Liver (tissue), 3 donors: ENCODE results near the gene ASB13.

Experiments
- GABPA ChIP-seq, 2 donors: IDR thresholded peaks in 1 of 2; conservative IDR thresholded peaks in 1 of 2; 2 replicates each; pipeline ENCODE4 v1.6.1; 2016; ENCODE audit warnings: antibody characterized with exemption in 2 of 2, mild to moderate bottlenecking in 1 of 2, moderate library complexity in 1 of 2
- HNF4A ChIP-seq, 2 donors: conservative IDR thresholded peaks; 2 replicates each; pipeline ENCODE4 v1.6.1; 2016; ENCODE audit warnings: antibody characterized with exemption in 2 of 2, mild to moderate bottlenecking in 2 of 2
- HNF4G ChIP-seq: IDR thresholded peaks from 2 replicates; pipeline ENCODE4 v1.6.1; 2016; ENCODE audit warnings: antibody characterized with exemption
- JUND ChIP-seq, 2 donors: IDR thresholded peaks; 2 replicates each; pipeline ENCODE4 v1.6.1; 2016; ENCODE audit warnings: antibody characterized with exemption in 2 of 2
- MAX ChIP-seq: IDR thresholded peaks from 2 replicates; pipeline ENCODE4 v1.6.1; 2016; ENCODE audit warnings: antibody characterized with exemption
- RAD21 ChIP-seq, 2 donors: IDR thresholded peaks; 2 replicates each; pipeline ENCODE4 v1.6.1; 2016; ENCODE audit warnings: antibody characterized with exemption in 2 of 2, mild to moderate bottlenecking in 2 of 2
- RXRA ChIP-seq, 2 donors: IDR thresholded peaks; 2 replicates each; pipeline ENCODE4 v1.6.1; 2017 to 2018; ENCODE audit warnings: antibody characterized with exemption in 2 of 2, mild to moderate bottlenecking in 1 of 2
- SP1 ChIP-seq: IDR thresholded peaks from 2 replicates; pipeline ENCODE4 v1.6.1; 2018; ENCODE audit warnings: antibody characterized with exemption, mild to moderate bottlenecking
- TAF1 ChIP-seq: conservative IDR thresholded peaks from 2 replicates; pipeline ENCODE4 v1.6.1; 2016; ENCODE audit warnings: antibody characterized with exemption, mild to moderate bottlenecking
- TF ChIP-seq, protein P1 (sequence below): fragments of 150-350 bp; IDR thresholded peaks from 2 replicates; pipeline ENCODE4 v1.5.1; 2017; ENCODE audit warnings: improper control_type of control experiment, low read depth, low read length; ENCODE audit not compliant: missing input control
- TF ChIP-seq, protein P2 (sequence below): IDR thresholded peaks from 2 replicates; pipeline ENCODE4 v1.6.1; 2016; ENCODE audit warnings: antibody characterized with exemption, mild to moderate bottlenecking
- TF ChIP-seq, protein P3 (sequence below): IDR thresholded peaks from 2 replicates; pipeline ENCODE4 v1.6.1; 2016; ENCODE audit warnings: antibody characterized with exemption
- donor health status: healthy.
- donor health status: healthy.

DNA sequence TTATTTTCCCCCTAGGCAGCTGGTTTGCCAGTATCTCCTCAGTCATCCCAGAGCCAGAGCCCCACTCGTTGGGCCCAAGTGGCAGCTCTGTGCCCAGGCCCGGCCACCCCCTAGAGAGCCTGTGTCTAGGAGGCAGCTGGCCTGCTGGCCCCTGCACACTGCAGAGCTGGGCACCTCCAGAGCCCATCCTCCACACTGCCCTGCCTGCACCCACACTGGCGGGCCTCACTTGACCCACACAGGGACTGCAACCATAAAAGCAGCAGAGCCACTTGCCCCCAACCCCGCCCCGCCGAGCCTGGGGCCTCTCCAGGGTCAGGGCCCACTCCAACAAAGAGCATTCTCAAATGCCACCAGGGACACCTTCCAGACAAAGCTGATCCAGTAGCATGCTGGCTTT is 5.4 kb downstream of the ASB13 start:
- TF ChIP-seq, protein P1, sequence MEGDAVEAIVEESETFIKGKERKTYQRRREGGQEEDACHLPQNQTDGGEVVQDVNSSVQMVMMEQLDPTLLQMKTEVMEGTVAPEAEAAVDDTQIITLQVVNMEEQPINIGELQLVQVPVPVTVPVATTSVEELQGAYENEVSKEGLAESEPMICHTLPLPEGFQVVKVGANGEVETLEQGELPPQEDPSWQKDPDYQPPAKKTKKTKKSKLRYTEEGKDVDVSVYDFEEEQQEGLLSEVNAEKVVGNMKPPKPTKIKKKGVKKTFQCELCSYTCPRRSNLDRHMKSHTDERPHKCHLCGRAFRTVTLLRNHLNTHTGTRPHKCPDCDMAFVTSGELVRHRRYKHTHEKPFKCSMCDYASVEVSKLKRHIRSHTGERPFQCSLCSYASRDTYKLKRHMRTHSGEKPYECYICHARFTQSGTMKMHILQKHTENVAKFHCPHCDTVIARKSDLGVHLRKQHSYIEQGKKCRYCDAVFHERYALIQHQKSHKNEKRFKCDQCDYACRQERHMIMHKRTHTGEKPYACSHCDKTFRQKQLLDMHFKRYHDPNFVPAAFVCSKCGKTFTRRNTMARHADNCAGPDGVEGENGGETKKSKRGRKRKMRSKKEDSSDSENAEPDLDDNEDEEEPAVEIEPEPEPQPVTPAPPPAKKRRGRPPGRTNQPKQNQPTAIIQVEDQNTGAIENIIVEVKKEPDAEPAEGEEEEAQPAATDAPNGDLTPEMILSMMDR = no peak
- TF ChIP-seq GABPA (IDR thresholded peaks at IDR 0.05 in 1 of 2, conservative IDR thresholded peaks at IDR 0.05 in 1 of 2) (no peak), RXRA (IDR thresholded peaks at IDR 0.05) (no peak), MAX (no peak), HNF4G (no peak), SP1 (no peak), JUND (IDR thresholded peaks at IDR 0.05) (no peak), RAD21 (IDR thresholded peaks at IDR 0.05) (no peak), HNF4A (conservative IDR thresholded peaks at IDR 0.05) (no peak), TAF1 (no peak)
- TF ChIP-seq, protein P2, sequence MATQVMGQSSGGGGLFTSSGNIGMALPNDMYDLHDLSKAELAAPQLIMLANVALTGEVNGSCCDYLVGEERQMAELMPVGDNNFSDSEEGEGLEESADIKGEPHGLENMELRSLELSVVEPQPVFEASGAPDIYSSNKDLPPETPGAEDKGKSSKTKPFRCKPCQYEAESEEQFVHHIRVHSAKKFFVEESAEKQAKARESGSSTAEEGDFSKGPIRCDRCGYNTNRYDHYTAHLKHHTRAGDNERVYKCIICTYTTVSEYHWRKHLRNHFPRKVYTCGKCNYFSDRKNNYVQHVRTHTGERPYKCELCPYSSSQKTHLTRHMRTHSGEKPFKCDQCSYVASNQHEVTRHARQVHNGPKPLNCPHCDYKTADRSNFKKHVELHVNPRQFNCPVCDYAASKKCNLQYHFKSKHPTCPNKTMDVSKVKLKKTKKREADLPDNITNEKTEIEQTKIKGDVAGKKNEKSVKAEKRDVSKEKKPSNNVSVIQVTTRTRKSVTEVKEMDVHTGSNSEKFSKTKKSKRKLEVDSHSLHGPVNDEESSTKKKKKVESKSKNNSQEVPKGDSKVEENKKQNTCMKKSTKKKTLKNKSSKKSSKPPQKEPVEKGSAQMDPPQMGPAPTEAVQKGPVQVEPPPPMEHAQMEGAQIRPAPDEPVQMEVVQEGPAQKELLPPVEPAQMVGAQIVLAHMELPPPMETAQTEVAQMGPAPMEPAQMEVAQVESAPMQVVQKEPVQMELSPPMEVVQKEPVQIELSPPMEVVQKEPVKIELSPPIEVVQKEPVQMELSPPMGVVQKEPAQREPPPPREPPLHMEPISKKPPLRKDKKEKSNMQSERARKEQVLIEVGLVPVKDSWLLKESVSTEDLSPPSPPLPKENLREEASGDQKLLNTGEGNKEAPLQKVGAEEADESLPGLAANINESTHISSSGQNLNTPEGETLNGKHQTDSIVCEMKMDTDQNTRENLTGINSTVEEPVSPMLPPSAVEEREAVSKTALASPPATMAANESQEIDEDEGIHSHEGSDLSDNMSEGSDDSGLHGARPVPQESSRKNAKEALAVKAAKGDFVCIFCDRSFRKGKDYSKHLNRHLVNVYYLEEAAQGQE = no peak
- TF ChIP-seq, protein P3, sequence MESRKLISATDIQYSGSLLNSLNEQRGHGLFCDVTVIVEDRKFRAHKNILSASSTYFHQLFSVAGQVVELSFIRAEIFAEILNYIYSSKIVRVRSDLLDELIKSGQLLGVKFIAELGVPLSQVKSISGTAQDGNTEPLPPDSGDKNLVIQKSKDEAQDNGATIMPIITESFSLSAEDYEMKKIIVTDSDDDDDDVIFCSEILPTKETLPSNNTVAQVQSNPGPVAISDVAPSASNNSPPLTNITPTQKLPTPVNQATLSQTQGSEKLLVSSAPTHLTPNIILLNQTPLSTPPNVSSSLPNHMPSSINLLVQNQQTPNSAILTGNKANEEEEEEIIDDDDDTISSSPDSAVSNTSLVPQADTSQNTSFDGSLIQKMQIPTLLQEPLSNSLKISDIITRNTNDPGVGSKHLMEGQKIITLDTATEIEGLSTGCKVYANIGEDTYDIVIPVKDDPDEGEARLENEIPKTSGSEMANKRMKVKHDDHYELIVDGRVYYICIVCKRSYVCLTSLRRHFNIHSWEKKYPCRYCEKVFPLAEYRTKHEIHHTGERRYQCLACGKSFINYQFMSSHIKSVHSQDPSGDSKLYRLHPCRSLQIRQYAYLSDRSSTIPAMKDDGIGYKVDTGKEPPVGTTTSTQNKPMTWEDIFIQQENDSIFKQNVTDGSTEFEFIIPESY = no peak
